Measurements from ENCODE around the gene DNAJB8.

The DNAJB8 gene

DNA sequence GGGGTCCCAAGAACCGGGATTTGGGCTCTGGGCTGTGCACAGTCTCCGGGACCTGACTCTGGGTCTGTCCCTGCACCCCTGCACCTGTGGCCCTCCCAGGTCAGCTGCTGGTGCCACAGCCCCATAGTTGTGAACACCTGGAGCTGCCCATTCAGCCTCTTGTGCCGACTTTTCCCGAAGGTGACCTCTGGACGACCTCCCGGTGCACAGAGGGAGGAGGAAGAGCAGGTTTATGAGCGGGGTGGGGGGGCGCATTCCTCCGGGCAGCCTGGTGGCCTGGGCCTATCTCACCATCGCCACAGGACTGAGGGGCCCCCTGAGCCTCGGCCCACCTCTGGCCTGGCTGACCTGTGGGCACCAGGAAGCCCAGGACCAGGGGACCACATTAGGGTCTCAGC, 45.3 kb downstream of the DNAJB8 start:
- Histone ChIP-seq H3K4me1 (ENCODE audit: insufficient read depth, low read length) (no peaks in the 10 kb centered on the region), H3K9me3 (ENCODE audit: insufficient read depth, low read length, severe bottlenecking) (no peaks in the 10 kb centered on the region), H3K79me2 (ENCODE audit: insufficient read depth, low read length) (no peaks in the 10 kb centered on the region), H3K27me3 (ENCODE audit: insufficient read depth, low read length, poor library complexity) (no peaks in the 10 kb centered on the region), H3K36me3 (ENCODE audit: insufficient read depth, low read length) (no peaks in the 10 kb centered on the region), H3K4me2 (ENCODE audit: insufficient read depth, low read length) (no peak overlapping the region), H2AFZ (ENCODE audit: low read depth, low read length) (no peak overlapping the region), H4K20me1 (ENCODE audit: insufficient read depth, low read length) (no peaks in the 10 kb centered on the region; the same call in 1 of the 2 replicates), H3K27ac (ENCODE audit: low read length) (no peak overlapping the region), H3K9ac (ENCODE audit: low read depth, low read length) (no peak overlapping the region), H3K4me3 (ENCODE audit: low read depth in 1 of 2, low read length in 2 of 2) (no peak overlapping the region)
- no peak for ATAC-seq (ENCODE audit: insufficient read depth, low read depth)
- TF ChIP-seq, protein P1, sequence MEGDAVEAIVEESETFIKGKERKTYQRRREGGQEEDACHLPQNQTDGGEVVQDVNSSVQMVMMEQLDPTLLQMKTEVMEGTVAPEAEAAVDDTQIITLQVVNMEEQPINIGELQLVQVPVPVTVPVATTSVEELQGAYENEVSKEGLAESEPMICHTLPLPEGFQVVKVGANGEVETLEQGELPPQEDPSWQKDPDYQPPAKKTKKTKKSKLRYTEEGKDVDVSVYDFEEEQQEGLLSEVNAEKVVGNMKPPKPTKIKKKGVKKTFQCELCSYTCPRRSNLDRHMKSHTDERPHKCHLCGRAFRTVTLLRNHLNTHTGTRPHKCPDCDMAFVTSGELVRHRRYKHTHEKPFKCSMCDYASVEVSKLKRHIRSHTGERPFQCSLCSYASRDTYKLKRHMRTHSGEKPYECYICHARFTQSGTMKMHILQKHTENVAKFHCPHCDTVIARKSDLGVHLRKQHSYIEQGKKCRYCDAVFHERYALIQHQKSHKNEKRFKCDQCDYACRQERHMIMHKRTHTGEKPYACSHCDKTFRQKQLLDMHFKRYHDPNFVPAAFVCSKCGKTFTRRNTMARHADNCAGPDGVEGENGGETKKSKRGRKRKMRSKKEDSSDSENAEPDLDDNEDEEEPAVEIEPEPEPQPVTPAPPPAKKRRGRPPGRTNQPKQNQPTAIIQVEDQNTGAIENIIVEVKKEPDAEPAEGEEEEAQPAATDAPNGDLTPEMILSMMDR (IDR thresholded peaks at IDR 0.05; ENCODE audit: borderline replicate concordance, extremely low read depth, low read length, poor library complexity, severe bottlenecking) = no peak
- no peak for TF ChIP-seq EZH2 (IDR thresholded peaks at IDR 0.05; ENCODE audit: borderline replicate concordance, low read depth, low read length, severe bottlenecking)
- DNase-seq = no peak

DNA sequence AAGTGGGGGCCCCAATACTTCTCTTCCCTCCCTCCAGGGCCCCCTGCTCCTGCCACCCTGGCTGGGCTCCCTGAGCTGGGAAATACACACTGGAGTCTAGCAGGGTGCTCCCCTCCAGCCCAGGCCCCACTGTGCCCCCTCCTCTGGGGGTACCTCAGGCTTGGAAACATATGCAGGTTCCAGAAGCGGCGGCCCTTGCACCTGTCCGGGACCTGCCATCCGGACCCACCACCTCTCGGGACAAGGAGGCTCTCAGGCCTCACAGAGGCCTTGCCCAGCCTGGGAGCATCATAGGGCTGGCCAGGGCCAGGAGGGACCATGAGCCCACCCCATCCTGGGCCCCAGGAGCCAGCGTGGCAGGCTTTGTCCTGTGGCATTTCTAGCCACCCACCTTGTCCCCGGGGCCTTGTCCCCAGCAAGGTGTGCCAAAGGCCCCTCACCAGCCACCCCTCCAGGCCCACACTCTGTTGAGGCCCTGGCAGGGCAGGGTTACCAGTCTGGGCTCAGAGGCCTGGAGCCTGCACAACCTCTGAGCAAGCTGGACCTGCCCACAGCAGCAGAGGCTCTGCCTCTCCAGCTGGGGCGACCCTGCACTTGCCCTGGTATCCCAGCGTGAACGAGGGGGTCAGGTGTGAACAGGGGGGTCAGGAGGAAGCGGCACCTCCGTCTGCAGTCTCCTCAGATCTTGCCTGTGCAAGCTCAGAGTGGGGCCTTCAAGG, 45.8 kb downstream of the DNAJB8 start:
- DNase-seq (no peak), ATAC-seq (ENCODE audit: insufficient read depth, low read depth) (no peak)
- no peaks in the 10 kb centered on the region for H3K4me1 ChIP-seq (ENCODE audit: insufficient read depth, low read length)
- no peaks in the 10 kb centered on the region for H3K27me3 ChIP-seq (ENCODE audit: insufficient read depth, low read length, poor library complexity)
- no peak overlapping the region for H3K4me3 ChIP-seq (ENCODE audit: low read depth in 1 of 2, low read length in 2 of 2)
- H3K27ac ChIP-seq (ENCODE audit: low read length) = no peak overlapping the region
- H3K36me3 ChIP-seq (ENCODE audit: insufficient read depth, low read length) = no peaks in the 10 kb centered on the region
- TF ChIP-seq, protein P1 (IDR thresholded peaks at IDR 0.05; ENCODE audit: borderline replicate concordance, extremely low read depth, low read length, poor library complexity, severe bottlenecking) = no peak
- no peak for TF ChIP-seq EZH2 (IDR thresholded peaks at IDR 0.05; ENCODE audit: borderline replicate concordance, low read depth, low read length, severe bottlenecking)
- H2AFZ ChIP-seq (ENCODE audit: low read depth, low read length) = no peak overlapping the region
- H3K79me2 ChIP-seq (ENCODE audit: insufficient read depth, low read length) = no peaks in the 10 kb centered on the region
- H4K20me1 ChIP-seq (ENCODE audit: insufficient read depth, low read length) = no peaks in the 10 kb centered on the region; the same call in 1 of the 2 replicates
- H3K4me2 ChIP-seq (ENCODE audit: insufficient read depth, low read length) = no peak overlapping the region
- no peak overlapping the region for H3K9ac ChIP-seq (ENCODE audit: low read depth, low read length)
- H3K9me3 ChIP-seq (ENCODE audit: insufficient read depth, low read length, severe bottlenecking) = no peaks in the 10 kb centered on the region

DNA sequence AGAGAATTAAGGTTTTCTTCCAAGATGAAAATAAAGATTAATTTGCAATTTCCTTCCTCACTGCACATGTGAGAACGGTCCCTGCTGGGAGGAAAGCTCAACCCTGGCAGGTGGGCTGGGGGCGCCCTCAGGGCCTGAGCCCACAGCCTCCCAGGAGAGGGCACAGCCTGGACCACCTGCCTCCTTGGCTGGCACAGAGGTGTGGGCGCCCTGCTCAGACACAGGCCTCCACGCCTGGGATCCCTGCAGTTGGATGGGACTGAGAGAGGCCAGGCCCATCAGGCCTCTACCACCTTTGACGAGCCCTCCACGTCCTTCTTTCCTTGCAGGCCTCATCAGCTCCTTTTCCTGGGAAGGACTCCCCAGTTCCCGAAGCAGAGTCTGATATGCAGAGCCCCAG, 46.4 kb downstream of the DNAJB8 start:
- Histone ChIP-seq H3K79me2 (ENCODE audit: insufficient read depth, low read length) (no peaks in the 10 kb centered on the region), H3K4me2 (ENCODE audit: insufficient read depth, low read length) (no peak overlapping the region), H3K27me3 (ENCODE audit: insufficient read depth, low read length, poor library complexity) (no peaks in the 10 kb centered on the region), H3K4me3 (ENCODE audit: low read depth in 1 of 2, low read length in 2 of 2) (no peak overlapping the region), H2AFZ (ENCODE audit: low read depth, low read length) (no peak overlapping the region), H3K27ac (ENCODE audit: low read length) (no peak overlapping the region), H3K36me3 (ENCODE audit: insufficient read depth, low read length) (no peaks in the 10 kb centered on the region), H3K4me1 (ENCODE audit: insufficient read depth, low read length) (no peaks in the 10 kb centered on the region), H3K9me3 (ENCODE audit: insufficient read depth, low read length, severe bottlenecking) (no peaks in the 10 kb centered on the region), H4K20me1 (ENCODE audit: insufficient read depth, low read length) (peaks cover 3% of the 10 kb centered on the region; the same call in 1 of the 2 replicates), H3K9ac (ENCODE audit: low read depth, low read length) (no peak overlapping the region)
- DNase-seq = no peak
- TF ChIP-seq EZH2 (IDR thresholded peaks at IDR 0.05; ENCODE audit: borderline replicate concordance, low read depth, low read length, severe bottlenecking) = no peak
- TF ChIP-seq, protein P1 (IDR thresholded peaks at IDR 0.05; ENCODE audit: borderline replicate concordance, extremely low read depth, low read length, poor library complexity, severe bottlenecking) = no peak
- ATAC-seq (ENCODE audit: insufficient read depth, low read depth) = no peak

Data from DND-41 (cell line).